ENCODE data around the gene VOPP1.

The VOPP1 gene

DNA sequence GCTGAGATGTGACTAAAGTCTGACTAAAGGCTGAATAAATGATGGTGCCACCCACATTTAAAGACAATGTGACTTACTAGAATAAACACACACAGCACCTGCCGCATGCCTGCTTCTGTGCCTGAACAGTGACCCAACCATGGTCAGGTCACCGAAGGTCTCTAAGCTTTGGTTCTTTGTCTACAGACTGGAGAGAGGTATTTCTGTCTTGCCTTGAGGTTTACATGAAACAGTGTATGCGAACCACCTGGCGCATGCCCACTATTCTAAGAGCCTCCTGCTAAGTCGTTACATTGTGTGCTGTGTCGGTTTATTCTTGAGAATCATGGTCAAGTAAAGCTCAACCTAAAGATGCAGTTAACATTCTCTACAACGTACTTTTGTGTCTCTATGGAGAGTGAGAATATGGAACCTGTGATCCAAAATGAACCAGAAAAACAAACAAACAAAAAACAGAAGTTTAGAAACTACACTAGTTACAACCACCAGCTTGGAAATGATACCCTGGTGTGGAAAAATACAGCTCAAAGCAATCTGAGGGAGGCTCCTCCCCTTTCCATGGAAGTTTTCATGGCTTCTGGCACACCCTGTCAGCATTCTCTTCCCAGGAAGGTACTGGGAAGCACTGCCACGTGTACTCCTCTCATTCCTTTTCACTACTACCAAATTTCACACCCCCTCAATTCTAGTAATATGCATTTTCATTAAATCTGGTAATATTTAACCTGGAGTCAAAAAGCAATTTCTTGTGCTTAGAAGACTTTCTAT is 40.0 kb downstream of the VOPP1 start:
- no peak for DNase-seq (ENCODE audit: low read depth)

DNA sequence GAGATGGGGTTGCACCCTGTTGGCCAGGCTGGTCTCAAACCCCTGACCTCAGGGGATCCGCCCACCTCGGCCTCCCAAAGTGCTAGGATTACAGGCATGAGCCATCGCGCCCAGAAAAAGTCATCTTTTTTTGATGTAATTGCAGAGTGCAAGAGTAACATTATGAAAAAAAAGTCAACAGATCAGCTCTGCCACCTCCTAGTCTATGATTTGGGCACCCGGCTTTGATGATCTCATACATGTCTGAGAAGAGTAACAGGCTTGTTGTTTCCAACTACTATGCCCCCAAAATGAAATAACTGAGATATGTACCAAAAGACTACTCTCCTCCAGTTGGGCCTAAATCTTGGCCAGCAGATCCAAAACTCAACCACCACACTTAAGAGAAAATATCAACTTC is 40.8 kb downstream of the VOPP1 start:
- DNase-seq (ENCODE audit: low read depth): no peak

DNA sequence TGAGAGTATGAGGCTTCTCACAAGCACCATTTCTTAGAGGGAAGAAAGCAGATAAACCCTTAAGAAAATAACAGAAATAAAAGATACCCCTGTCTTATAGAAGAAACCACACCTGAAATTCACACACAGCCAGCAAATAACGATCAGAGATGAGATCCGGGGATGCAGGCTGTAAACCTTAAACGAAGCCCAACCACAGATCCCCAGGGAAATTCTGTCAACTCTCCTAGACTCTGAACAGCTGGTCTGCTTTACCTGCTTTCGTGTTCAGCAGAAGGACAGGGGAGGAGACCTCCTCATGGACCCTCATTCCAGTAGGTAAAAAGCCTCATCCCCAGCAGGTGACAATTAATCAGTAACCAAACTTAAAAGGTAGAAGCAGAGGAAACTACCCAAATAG is 45.0 kb downstream of the VOPP1 start:
- DNase-seq (ENCODE audit: low read depth): no peak

DNA sequence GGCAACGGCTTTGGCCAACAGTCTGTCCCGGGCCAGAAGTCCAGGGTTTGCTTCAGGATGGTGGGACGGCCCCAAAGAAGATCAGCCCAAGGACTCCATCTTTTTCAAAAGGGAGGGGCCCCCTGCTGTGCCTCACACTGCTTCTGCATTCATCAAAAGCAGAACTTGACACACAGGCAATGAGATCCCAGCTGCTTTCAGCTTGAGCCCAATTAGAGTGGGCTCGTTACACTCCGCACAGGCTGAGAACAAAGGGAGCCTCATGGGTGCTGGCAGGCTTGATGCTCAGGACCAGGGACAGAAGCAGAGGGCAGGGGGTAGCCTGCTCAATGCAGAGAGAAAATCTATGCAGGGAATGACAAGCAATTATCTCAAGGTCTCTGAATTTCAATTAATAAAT is 45.5 kb downstream of the VOPP1 start:
- DNase-seq (ENCODE audit: low read depth): no peak

DNA sequence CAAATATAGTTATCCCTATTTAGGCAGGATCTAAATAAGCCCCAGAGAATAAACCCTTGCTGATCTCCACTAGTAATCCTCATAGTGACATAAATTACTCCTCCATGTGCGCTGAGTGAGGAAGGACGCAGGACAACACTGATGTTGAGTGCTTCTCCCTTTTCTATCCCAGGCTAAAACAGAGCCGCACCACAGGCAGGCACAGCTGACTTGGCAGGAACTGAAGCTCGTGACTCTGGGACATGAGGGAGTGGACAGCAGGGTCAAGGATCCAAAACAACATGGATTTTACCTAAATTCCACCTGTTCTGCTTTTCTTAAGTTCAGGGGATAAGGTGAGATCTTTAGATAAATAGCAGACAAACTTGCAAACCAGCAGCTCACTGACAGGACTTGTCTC is 46.0 kb downstream of the VOPP1 start:
- no peak for DNase-seq (ENCODE audit: low read depth)

DNA sequence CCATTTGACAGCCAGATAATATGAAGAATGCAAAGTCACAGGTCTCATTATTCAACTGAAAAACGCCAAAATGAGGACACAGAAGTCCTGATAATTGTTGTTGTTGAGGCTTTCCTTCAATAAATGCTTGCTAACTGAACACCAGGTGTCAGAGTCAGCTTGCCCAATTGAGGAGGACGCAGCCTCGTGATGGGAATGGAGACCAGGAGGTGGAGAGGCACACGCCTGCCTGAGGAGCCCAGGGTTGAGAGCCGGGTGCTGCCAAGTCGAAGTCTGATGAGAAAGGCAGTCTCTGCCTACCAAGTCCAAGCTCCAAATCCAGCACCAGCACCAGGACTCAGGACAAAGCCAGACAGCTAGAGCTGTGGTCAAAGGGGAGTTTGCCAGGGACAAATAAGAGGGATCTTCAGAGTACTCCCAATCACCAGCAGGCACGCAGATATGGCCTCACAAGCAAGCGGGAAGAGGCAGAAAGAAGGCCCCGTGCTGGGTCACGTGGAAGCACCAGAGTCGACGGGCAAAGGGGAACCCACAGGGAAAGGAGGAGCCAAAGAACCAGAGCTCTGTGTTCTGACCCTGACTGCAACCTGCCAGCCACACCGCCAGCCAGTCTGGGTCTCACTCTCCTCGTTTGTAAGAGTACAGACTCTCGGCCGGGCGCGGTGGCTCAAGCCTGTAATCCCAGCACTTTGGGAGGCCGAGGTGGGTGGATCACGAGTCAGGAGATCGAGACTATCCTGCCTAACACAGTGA is 47.6 kb downstream of the VOPP1 start:
- no peak for DNase-seq (ENCODE audit: low read depth)

DNA sequence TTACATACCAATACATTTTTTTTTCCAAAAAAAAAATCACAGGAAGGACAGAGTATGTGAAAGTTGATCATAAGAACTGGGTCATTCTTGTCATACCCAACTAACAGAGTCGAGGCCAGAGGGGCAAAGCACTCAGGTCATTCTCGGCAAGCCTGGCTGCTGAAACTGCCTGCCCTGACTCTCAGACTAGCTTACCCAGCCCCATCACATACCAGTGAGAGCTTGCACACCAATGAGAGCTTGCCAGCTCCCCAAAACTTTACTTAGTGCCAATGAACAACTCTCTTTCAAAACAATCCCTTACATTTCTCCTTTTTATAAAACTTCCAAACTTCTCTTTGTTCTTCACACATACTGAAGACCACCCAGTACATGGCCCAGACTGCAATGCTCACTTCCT is 48.9 kb downstream of the VOPP1 start:
- DNase-seq (ENCODE audit: low read depth): no peak

DNA sequence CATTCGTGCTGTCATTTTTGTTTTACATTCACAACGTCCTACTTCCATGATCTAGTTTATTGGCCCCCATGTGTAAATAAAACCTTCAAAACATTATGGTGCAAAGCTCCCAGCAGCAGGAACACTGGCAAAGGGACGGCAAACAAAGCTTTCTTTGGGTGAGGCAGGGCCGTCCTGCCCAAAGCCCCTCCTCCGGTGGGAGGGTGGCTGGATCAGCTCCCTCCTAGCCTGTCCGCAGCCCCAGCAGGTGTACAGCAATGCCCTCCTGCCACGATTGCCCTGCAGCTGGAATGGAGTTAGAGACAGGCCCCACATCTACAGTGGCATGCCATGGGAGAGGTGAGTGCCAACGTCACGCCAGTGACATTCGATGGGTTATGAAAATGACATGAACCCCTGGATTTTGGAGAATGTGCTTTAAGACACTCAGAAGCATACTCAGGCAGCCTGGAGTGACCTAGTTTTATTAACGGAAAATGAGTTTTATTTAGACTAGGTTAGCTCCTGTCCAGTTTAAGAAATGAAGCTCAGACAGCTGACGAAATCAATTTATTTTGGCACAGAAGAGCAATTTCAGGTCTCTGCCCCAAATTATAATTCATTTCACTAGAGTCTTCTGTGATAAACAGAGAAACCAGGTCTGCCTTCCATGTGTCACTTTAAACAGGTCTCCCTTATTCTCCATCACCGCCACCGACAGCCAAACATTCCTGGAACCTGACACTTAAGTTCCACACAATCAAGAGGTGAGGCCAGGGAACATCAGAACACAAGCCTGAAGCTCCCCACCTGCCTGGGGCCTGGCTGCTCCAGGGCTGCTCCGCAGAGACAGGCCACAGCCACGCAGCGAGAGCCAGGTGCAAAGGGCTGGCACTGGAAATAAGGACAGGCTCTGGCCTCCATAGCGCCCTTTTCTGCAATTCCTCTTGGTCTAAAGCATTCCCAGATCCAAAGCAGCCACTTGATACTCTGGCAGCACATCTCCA is 50.1 kb downstream of the VOPP1 start:
- no peak for DNase-seq (ENCODE audit: low read depth)

DNA sequence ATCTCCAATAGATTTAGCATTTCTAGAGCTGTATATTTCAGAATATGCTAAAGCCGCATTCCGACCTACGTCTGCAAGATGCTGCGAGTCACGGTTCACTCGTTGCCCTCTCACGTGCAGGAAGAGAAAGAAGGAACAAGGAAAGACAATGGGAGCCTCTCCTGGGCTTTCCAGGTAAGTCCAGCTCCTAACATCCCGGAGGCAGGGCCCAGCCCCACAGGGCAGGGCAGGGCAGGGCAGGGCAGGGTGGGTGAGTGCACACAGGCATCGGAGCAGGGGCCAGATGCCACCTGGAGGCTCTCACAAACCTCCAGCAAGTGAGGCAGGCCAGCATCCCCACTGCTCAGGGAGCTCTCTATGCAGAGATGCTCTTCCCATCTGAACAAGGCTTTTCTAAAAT is 50.8 kb downstream of the VOPP1 start:
- DNase-seq (ENCODE audit: low read depth): no peak

DNA sequence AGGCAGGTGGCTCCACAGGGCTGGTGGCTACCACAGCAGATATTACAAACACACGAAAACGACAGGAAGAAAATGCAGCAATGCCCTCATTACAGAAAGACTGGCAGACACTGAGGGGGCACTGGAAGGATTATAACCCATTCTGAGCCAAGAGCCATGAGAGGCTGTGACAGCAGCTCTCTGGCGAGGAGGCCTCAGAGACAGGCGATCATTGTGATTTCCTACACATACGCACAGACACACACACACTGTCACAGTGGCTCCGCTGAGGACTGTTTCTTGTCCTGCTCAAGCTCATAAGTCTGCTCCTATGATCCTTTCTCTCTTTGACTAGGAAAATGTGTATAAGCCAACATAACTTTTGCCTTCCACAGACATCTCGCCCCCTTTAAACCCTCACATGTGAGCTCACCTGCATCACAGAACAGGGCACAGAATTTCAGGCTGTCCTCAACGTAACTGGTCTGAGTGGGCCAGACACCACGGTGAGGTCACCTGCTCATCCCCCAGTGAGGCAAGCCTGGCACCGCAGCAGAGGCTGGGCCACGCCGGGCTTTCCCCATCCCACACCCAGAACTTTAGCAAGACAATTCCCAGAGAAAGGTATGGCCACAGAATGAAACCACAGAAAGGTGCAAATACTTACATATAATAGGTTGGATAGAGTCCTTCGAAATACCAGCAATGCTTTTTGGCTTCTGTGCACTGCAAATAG is 51.7 kb downstream of the VOPP1 start:
- DNase-seq (ENCODE audit: low read depth): no peak

DNA sequence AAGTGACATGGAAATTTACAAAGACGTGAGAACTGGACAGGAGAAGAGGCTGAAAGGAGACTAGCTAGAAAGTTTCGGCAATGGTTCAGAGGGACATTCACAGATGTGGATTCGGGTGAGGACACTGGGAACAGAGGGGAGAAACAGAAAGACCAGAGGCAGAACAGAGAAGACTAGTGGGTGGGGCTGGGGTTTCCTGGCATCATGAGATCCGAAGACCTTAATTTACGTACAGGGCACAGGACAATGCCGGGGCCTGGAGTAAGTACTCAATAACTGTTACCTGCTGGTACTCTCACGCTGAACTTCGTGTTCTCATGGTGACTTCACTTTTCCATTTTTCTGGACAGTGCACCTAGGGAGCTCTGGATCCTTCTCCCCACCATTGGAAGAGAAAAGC is 53.5 kb downstream of the VOPP1 start:
- DNase-seq (ENCODE audit: low read depth): no peak

DNA sequence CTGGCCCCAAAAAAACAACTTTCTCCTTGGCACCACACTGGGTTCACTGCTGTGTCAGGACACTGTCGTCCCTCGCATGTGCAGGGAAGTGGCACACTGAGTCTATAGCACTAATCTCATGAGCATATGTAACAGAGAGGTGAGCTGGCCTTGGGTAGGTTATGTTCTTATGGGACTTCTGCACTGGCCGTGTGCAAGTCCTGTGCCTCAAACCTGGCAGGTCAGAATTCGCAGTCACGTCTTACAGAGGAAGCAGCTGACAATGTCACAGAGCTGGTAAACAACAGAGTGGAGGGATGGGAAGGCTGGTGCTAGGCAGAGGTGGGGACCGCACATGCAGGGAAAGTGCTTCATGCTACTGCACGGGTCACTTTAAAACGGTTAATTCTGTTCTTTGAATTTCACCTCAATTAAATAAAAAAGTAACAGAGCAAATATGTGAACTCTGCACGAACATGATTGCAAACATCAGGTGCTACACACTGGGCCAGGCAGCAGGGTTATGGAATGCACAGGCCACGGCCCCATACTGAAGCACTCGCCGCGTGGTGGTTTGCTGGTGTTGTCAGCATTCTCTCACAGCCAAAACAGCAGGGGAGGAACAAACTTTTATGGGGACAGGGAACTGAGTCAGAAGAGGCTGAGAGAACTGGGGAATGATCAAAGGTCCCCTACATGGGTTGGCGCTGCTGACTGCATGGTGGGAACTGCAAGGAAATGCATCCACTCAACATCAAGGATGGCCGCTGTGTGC is 54.2 kb downstream of the VOPP1 start:
- no peak for DNase-seq (ENCODE audit: low read depth)

DNA sequence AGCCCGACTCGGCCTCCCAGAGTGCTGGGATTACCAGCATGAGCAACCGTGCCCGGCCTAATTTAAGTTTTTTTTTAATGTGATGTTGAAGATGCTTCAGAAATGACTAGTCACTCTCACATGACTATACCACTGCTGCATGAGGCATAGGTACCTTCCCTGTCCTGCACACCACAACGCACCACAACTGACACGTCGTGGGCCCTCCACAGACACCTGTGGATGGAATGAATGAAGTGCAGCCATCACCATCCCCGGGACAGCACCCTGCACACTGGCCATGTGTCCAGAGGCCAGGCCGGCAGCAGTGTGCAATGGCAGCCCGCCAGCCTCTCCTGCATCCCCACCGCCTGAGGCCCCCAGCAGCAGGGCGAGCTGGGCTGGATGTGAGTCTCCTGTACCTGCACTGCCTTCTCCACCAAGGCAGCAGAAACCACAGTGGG is 55.1 kb downstream of the VOPP1 start:
- no peak for DNase-seq (ENCODE audit: low read depth)

DNA sequence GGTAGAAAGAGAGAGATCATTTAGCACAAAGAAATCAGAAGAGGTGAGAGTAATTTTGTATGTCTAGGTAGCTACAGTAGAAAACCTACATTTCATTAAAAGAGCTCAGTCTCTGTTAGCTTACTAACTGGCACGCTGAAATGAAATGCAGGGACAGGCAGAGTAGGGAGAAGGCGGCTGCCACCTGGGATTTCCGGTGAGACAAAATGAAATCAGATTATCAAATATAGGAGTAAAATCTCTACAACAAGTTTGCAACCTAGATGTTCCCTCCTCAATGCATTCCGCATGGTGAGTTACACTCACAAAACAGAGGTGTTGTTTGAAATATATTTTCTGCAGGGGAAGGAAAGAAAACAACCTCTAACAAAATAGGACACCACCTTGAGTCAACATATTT is 55.9 kb downstream of the VOPP1 start:
- no peak for DNase-seq (ENCODE audit: low read depth)

DNA sequence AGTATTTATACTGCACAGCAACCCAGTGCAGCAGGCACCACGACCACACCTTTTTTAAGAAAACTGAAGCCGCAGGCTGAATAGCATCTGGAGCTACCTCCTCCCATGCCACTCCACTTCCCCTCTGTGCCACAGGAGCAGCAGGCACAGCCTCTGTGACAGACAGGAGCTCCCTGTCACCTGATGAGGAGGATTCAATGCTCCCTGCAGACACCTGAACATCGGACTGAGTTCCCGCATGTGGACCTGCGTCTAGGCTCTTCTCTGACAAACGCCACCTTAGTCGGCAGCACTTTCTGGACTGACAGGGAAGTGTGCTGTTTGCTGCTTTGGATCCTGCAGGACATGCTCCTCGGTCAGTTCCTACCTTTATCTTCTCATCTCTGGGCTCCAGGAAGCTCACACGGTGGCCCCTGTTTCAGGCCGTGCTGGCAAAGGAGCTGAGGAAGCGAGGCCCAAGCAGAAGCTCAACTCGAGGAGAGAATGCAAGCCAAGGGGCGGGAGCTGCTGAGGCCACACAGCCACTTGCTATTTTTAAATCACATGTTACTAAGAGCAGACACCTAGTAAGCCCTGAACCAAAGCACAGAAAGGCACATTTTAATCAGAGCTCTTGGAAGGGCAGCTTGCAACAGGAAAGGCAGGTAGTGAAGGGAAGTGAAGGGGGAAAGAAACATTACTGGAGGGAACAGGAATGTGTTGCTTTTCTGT is 56.6 kb downstream of the VOPP1 start:
- no peak for DNase-seq (ENCODE audit: low read depth)

DNA sequence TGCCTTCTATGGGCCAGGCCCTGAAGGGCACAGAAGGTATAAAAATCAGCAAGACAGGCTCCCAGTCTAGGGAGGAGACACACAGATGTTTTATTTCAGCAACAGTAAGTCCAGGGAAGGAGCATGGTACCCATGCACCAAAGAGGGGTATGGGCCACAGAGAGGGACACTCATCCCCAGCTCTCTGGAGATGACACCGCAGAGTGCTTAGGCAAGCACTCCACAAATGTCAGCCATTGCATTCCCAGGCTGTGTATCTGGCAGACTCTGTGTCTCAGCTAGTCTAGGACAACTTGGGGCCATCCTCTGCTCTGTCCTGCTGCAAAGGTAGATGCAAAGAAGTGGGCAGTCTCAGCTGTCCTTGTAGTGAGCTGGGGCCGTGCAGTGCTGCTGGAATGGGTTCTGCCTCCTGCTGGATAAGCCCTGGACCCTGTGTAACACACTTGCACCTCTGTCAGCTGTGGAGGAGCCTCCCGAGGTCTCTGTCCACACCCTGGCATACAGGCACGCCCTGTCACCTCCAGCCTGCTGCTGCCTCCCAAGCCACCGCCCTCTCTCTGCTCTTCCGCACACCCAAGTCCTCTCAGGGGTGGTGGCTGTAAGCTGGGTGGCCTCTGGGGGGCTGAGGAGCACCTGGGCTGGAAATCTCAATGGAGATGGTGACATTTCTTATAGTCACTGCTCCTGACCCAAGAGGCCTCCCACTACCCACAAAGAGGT is 57.6 kb downstream of the VOPP1 start:
- no peak for DNase-seq (ENCODE audit: low read depth)

DNA sequence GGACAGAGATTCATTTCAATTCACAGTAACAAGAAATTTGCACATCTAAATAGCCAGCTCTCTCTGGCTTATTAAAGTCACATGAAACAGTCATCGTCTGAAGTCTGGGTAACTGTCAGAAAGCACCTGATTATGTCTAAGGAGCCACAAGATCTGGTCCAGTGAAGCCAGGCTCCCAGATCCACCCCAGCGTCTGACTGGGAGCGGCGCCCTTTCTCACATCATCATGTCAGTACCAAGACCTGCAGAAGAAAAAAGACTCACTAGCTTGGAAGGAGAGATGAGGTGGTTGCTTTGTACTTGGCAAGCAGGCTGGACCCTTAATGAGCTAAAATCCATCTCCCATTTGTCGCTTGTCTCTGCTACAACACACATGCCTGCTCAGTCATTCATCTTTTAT is 58.4 kb downstream of the VOPP1 start:
- DNase-seq (ENCODE audit: low read depth): no peak

DNA sequence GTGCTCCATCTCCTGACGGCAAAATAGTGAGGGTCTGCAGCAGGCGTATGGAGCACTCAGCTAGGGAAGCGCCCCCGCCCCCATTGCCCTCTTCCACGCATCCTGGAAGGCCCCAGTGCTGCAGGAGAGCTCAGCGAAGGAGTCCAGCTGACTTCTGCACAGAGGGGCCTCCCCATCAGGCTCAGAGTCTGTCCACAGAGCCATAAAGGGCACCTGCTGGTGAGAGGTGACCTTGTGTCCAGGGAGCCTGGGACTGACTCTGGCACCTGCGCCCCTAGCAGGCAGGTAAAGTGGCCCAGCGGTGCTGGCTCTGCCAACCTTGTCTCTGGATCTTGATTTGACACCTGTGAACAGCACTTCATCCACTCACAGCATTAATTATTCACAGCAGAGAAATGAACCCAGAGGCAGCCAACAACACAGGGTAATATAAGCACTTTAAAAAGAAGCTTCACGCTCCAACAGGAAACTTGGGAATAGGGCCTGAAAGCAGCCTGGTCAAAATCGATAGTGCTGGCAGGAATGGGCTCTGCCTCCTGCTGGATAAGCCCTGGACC is 59.6 kb downstream of the VOPP1 start:
- no peak for DNase-seq (ENCODE audit: low read depth)

DNA sequence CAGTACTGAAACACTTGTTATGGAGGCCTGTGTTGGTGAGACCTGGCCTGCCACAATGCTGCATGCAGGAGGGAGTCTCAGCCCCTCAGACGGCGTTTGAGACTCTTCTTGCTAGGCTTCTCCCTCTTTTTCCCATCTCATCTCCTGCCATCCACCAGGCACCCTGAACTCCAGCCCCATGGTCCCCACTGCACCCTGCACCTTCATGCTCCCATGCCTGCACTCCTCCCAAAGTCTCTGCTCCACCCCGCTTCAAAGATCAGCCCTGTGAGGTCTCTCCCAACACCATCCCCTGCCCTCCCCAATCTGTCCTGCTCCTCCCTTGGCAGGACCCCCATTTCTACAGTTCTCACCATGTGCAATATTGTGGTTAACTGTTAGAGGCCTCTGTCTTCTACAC is 61.7 kb downstream of the VOPP1 start:
- DNase-seq (ENCODE audit: low read depth): no peak

Data from stimulated activated CD8-positive, alpha-beta memory T cell treated with anti-CD3 and anti-CD28 coated beads, Interleukin-15, amount 100 ng/mL, for 1 hour (primary cell).